Measurements from ENCODE around the gene CBX3. TPM values are rescaled to one million over a fixed set of nuclear protein-coding genes. Genes with fewer than 3 reads are reported as not detected.

The CBX3 gene
- total and polyA plus RNA-seq, 2 of the 8 experiments (the other 6 are each of a cell fraction or from before 2014, with no cell fraction given), result 71.3 to 258 TPM

DNA sequence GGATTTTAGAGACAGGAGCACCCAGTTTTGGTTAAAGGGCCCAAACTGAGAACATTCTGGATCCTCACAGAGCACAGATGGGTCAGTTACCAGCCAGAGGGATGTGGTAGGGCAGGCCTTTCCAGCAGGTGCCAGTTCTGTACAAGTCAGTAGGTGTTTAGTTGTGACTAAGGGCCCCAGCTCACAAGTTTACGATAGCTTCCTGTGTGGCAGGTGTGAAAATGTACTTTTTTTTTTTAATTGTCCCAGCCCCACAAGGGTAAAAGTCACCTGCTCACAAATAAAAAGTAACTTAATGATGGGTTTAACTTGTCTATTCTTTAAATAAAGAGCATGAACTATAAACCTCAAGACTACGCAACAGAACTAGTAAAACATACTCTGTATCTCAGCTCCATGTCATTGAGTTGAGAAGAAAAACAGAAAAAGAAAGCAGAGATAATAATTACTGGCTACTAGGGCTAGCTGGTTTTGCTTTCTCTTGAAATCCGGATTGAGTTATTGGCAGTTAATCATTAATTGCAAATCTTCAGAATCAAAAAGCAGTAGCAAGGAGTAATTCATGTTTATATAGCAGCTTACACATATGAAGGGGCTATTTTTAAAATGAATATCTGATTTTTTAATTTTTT lies 34.1 kb upstream of the CBX3 start:
- peaks cover 13% of the 10 kb centered on the region for H3K79me1 ChIP-seq (ENCODE audit: low read depth, low read length)
- no peak overlapping the region for H3K4me3 ChIP-seq (ENCODE audit: extremely low read depth in 1 of 4, insufficient read depth in 2 of 4, low read depth in 3 of 4, low read length in 4 of 4)
- no peak overlapping the region for H2BK5ac ChIP-seq (ENCODE audit: low read depth, low read length)
- H3K27me3 ChIP-seq (replicated peaks in 1 of 4; ENCODE audit: control insufficient read depth in 3 of 4, extremely low read depth in 1 of 4, insufficient read depth in 3 of 4, low read length in 3 of 4), result no peaks in the 10 kb centered on the region
- no peak overlapping the region for H3K4me2 ChIP-seq (ENCODE audit: insufficient read depth in 1 of 2, low read depth in 2 of 2, low read length in 2 of 2)
- H4K8ac ChIP-seq (ENCODE audit: extremely low read depth, insufficient read depth, low read length), result no peak overlapping the region
- no peaks in the 10 kb centered on the region for H3K36me3 ChIP-seq (ENCODE audit: control insufficient read depth in 2 of 4, insufficient read depth in 4 of 4, low read length in 3 of 4)
- H4K5ac ChIP-seq (ENCODE audit: insufficient read length, low read depth, low read length), result no peak overlapping the region
- no peak overlapping the region for H3K9ac ChIP-seq (replicated peaks in 1 of 4; ENCODE audit: extremely low read depth in 1 of 4, low read depth in 3 of 4, low read length in 3 of 4)
- no peak overlapping the region for H3K27ac ChIP-seq (ENCODE audit: low read depth, low read length)
- H3K23me2 ChIP-seq (ENCODE audit: low read depth, low read length), result no peaks in the 10 kb centered on the region
- ChIA-PET POLR2A (ENCODE audit: partially characterized antibody) (interaction anchor here (0.8 to 2.6 kb wide), 8 partner anchors 11 to 33 kb away, joined by 3 to 25 read pairs (median 6); partner anchors contain the start of genes HNRNPA2B1 and NFE2L3), CTCF (ENCODE audit: partially characterized antibody) (interaction anchor here (0.6 to 1.8 kb wide), 9 partner anchors 9 to 202 kb away, joined by 3 to 7 read pairs (median 4); no protein-coding TSS in a partner anchor)
- no peaks in the 10 kb centered on the region for H3K9me3 ChIP-seq (ENCODE audit: insufficient read depth in 2 of 2, low read depth in 1 of 2, low read length in 1 of 2)
- WGBS, 2 experiments (ENCODE audit: extremely low coverage in 1 of 2, insufficient coverage in 1 of 2, insufficient read length in 1 of 2, insufficient replicate concordance in 2 of 2, low coverage in 1 of 2, low lambda C conversion rate in 2 of 2, missing lambda C conversion rate in 1 of 2), result 85% methylated on average over 3 of the region's 3 CpGs; no CpG with 5 or more reads in 1 of the 2 experiments
- no peak overlapping the region for H2BK15ac ChIP-seq (ENCODE audit: low read length)
- FAIRE-seq, result no peak
- H3K23ac ChIP-seq (ENCODE audit: insufficient read length), result no peak overlapping the region
- H4K91ac ChIP-seq (replicated peaks; ENCODE audit: insufficient read length, low read length), result no peak overlapping the region
- H4K20me1 ChIP-seq (replicated peaks in 1 of 2; ENCODE audit: control insufficient read depth in 1 of 2, insufficient read depth in 2 of 2, low read length in 2 of 2), result peaks cover 7 to 18% of the 10 kb centered on the region in 2 experiments
- H3K4ac ChIP-seq (replicated peaks; ENCODE audit: insufficient read length, low read depth, low read length), result no peak overlapping the region
- no peak overlapping the region for H2BK20ac ChIP-seq (ENCODE audit: low read length)
- peaks cover 16 to 89% of the 10 kb centered on the region in 2 experiments for H3K79me2 ChIP-seq (ENCODE audit: control insufficient read depth in 1 of 2, insufficient read depth in 2 of 2, low read length in 2 of 2)
- no peak overlapping the region for H3K18ac ChIP-seq (ENCODE audit: extremely low read depth, low read length)
- H3K4me1 ChIP-seq (replicated peaks in 1 of 4; ENCODE audit: control insufficient read depth in 3 of 4, insufficient read depth in 4 of 4, low read length in 3 of 4), result peaks cover 5 to 16% (median 10%) of the 10 kb centered on the region in 4 experiments; a peak in 6 of 7 replicates
- no peak overlapping the region for H2AFZ ChIP-seq (ENCODE audit: low read length)
- no peak overlapping the region for H2BK12ac ChIP-seq (ENCODE audit: low read depth, low read length)
- TF ChIP-seq JUND (IDR thresholded peaks at IDR 0.05; ENCODE audit: low read length) (no peak), SIRT6 (IDR thresholded peaks at IDR 0.05; ENCODE audit: low read length) (no peak), CEBPB (IDR thresholded peaks at IDR 0.05; ENCODE audit: low read depth, low read length) (no peak), KDM4A (IDR thresholded peaks at IDR 0.05; ENCODE audit: low read depth, low read length, severe bottlenecking) (no peak), EZH2 (IDR thresholded peaks at IDR 0.05; ENCODE audit: low read depth, low read length, severe bottlenecking) (no peak), CHD1 (IDR thresholded peaks at IDR 0.05; ENCODE audit: low read depth, low read length) (no peak)
- TF ChIP-seq, protein P1, sequence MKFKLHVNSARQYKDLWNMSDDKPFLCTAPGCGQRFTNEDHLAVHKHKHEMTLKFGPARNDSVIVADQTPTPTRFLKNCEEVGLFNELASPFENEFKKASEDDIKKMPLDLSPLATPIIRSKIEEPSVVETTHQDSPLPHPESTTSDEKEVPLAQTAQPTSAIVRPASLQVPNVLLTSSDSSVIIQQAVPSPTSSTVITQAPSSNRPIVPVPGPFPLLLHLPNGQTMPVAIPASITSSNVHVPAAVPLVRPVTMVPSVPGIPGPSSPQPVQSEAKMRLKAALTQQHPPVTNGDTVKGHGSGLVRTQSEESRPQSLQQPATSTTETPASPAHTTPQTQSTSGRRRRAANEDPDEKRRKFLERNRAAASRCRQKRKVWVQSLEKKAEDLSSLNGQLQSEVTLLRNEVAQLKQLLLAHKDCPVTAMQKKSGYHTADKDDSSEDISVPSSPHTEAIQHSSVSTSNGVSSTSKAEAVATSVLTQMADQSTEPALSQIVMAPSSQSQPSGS (IDR thresholded peaks at IDR 0.05; ENCODE audit: low read length), result no peak
- no peak overlapping the region for H3K56ac ChIP-seq (replicated peaks; ENCODE audit: insufficient read length, low read depth, low read length)
- H2BK120ac ChIP-seq (replicated peaks; ENCODE audit: low read depth, low read length), result no peak overlapping the region
- no peak overlapping the region for H3K14ac ChIP-seq (ENCODE audit: insufficient read length)
- no peak for DNase-seq (ENCODE audit: low read depth in 1 of 2, low spot score in 2 of 2)
- no peak overlapping the region for H2AK5ac ChIP-seq (ENCODE audit: low read depth, low read length)

All from H1 (cell line).